Measurements from ENCODE around the gene ANXA11.

The ANXA11 gene

GRCh38 chr10:80108576-80109239 lies 96.6 kb downstream of the ANXA11 start:
- DNase-seq (ENCODE audit: low read depth, low spot score): no peak

- no peak for DNase-seq (ENCODE audit: low read depth, low spot score)
Observed at GRCh38 chr10:80104066-80104926, 101.0 kb downstream of the ANXA11 start.
